H1 (cell line): ENCODE measurements around the gene NLRP10.

Experiments
- BCL11A ChIP-seq, 2 experiments: IDR thresholded peaks; one replicate each; pipeline ENCODE4 v1.6.1; 2011; ENCODE audit warnings: low read depth in 2 of 2, low read length in 2 of 2, mild to moderate bottlenecking in 2 of 2
- EP300 ChIP-seq, 2 experiments: IDR thresholded peaks; 1 replicate in 1 of 2; 2 replicates in 1 of 2; pipeline ENCODE4 v1.6.1; 2011 to 2012; ENCODE audit warnings: low read depth in 2 of 2, low read length in 2 of 2, mild to moderate bottlenecking in 2 of 2, borderline replicate concordance in 1 of 2, inconsistent platforms in 1 of 2, moderate library complexity in 1 of 2
- EZH2 ChIP-seq: fragments of 200-600 bp; sonication (generic); IDR thresholded peaks from 2 replicates; pipeline ENCODE4 v1.7.1; 2012; ENCODE audit warnings: low read depth, mild to moderate bottlenecking, moderate library complexity, low read length, inconsistent platforms; ENCODE audit not compliant: severe bottlenecking
- JUND ChIP-seq: IDR thresholded peaks from 2 replicates; pipeline ENCODE4 v1.6.1; 2011; ENCODE audit warnings: mild to moderate bottlenecking, improper control_type of control experiment, low read length
- POLR2A ChIP-seq, 2 experiments: IDR thresholded peaks; 1 replicate in 1 of 2; 2 replicates in 1 of 2; pipeline ENCODE4 v1.6.1; 2011; ENCODE audit warnings: low read depth in 2 of 2, low read length in 2 of 2, mild to moderate bottlenecking in 2 of 2; ENCODE audit errors: control extremely low read depth in 1 of 2
- RAD21 ChIP-seq, 2 experiments: IDR thresholded peaks in 1 of 2; conservative IDR thresholded peaks in 1 of 2; 2 replicates each; pipeline ENCODE4 v1.6.1; 2011; ENCODE audit warnings: low read depth in 2 of 2, low read length in 2 of 2, improper control_type of control experiment in 1 of 2, inconsistent platforms in 1 of 2, mild to moderate bottlenecking in 1 of 2, moderate library complexity in 1 of 2
- SP1 ChIP-seq: IDR thresholded peaks from 2 replicates; pipeline ENCODE4 v1.6.1; 2011; ENCODE audit warnings: low read depth, low read length
- TF ChIP-seq, protein P1 (sequence below), 3 experiments: IDR thresholded peaks; 1 replicate in 2 of 3; 2 replicates in 1 of 3; pipeline versions ENCODE4 v1.5.1 to v1.6.1; 2011; ENCODE audit warnings: low read length in 3 of 3, mild to moderate bottlenecking in 3 of 3, inconsistent platforms in 2 of 3, low read depth in 1 of 3, moderate library complexity in 1 of 3; ENCODE audit not compliant: insufficient read depth in 1 of 3; ENCODE audit errors: control extremely low read depth in 1 of 3
- TF ChIP-seq, protein P2 (sequence below): IDR thresholded peaks from 2 replicates; pipeline ENCODE4 v1.6.1; 2012; ENCODE audit warnings: inconsistent platforms

DNA sequence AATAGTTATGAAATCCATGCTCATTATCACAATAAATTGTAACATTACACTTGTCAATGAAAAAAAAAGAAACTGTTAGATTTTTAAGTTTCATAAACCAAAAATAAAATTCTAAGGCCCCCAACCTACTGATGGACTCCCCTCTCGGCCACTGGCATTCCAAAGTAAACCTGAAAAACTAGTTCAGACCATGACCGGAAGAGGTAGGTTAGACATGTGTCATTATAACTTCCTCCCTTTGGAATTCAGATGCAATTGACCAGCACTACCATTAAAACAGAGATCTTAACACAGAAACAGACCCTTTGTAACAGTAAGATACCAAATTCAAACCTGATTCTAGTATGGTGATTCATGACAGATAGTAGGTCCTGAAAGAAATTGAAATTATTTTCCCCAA, 47.1 kb downstream of the NLRP10 start:
- no peak for TF ChIP-seq JUND
- TF ChIP-seq SP1: no peak
- TF ChIP-seq EP300 (IDR thresholded peaks at IDR 0.05; ENCODE audit: borderline replicate concordance in 1 of 2, low read depth in 2 of 2, low read length in 2 of 2): no peak
- TF ChIP-seq EZH2: no peak
- TF ChIP-seq, protein P1, sequence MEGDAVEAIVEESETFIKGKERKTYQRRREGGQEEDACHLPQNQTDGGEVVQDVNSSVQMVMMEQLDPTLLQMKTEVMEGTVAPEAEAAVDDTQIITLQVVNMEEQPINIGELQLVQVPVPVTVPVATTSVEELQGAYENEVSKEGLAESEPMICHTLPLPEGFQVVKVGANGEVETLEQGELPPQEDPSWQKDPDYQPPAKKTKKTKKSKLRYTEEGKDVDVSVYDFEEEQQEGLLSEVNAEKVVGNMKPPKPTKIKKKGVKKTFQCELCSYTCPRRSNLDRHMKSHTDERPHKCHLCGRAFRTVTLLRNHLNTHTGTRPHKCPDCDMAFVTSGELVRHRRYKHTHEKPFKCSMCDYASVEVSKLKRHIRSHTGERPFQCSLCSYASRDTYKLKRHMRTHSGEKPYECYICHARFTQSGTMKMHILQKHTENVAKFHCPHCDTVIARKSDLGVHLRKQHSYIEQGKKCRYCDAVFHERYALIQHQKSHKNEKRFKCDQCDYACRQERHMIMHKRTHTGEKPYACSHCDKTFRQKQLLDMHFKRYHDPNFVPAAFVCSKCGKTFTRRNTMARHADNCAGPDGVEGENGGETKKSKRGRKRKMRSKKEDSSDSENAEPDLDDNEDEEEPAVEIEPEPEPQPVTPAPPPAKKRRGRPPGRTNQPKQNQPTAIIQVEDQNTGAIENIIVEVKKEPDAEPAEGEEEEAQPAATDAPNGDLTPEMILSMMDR (IDR thresholded peaks at IDR 0.05; ENCODE audit: control extremely low read depth in 1 of 3, insufficient read depth in 1 of 3, low read depth in 1 of 3, low read length in 3 of 3): no peak
- no peak for TF ChIP-seq POLR2A (IDR thresholded peaks at IDR 0.05; ENCODE audit: control extremely low read depth in 1 of 2, low read depth in 2 of 2, low read length in 2 of 2)
- no peak for TF ChIP-seq BCL11A (IDR thresholded peaks at IDR 0.05; ENCODE audit: low read depth in 2 of 2, low read length in 2 of 2)
- TF ChIP-seq RAD21 (IDR thresholded peaks at IDR 0.05 in 1 of 2, conservative IDR thresholded peaks at IDR 0.05 in 1 of 2; ENCODE audit: low read depth in 2 of 2, low read length in 2 of 2): no peak
- TF ChIP-seq, protein P2, sequence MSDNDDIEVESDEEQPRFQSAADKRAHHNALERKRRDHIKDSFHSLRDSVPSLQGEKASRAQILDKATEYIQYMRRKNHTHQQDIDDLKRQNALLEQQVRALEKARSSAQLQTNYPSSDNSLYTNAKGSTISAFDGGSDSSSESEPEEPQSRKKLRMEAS: no peak
